OCI-M1 (cell line): Measurements from ENCODE around the gene NPAS2.

Source experiments
- DNase-seq: peaks from one replicate; lab custom pipeline; 2025; lab: John Stamatoyannopoulos, UW

The NPAS2 gene

DNA sequence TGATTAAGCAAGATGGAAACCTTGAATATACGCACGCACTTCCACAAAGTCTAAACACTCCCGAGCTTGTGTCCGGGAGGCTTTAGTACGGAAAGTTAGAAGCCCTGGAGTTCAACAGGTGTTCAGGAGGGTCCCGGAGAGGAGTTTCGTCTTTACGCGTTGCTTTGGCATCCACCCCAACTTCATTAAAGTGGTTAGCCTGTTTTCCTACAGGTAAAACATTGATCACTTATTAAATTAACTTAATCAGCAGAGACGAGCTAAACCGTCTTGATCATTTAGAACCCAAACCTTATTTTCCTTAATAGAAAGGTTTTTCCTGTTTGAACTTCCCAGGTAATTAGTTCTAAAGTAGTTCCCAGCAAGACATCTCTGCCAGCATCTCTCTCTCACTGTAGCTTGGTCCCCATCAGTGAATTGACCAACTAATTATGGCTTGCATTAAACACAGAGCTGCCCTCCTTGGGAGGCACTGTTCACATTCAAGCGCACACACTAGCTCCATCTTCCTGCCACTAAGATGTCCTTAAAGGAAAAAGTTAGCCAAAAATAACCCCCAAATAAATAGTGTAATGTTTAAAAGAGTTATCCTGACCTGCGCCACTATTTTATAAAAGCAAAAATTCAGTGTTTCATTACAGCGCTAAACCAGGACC is 1.4 kb downstream of the NPAS2 start:
- no peak for DNase-seq

DNA sequence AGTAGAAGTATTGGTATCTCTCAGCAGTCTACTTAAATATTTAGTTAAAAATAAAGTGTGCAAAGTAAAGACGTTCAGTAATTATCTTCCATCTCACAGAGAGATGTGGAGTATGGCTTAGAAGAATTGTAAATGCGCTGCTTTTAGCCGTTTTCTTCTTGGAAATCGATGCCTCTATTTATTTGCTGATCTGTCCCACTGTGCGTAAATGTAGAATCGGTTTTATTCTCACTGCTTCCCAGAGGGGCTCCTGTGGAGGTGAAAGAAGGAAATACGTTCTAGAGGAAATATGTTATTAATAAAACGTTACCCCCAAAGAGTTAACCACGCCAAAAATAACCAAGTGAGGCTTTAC is 1.9 kb downstream of the NPAS2 start:
- no peak for DNase-seq

DNA sequence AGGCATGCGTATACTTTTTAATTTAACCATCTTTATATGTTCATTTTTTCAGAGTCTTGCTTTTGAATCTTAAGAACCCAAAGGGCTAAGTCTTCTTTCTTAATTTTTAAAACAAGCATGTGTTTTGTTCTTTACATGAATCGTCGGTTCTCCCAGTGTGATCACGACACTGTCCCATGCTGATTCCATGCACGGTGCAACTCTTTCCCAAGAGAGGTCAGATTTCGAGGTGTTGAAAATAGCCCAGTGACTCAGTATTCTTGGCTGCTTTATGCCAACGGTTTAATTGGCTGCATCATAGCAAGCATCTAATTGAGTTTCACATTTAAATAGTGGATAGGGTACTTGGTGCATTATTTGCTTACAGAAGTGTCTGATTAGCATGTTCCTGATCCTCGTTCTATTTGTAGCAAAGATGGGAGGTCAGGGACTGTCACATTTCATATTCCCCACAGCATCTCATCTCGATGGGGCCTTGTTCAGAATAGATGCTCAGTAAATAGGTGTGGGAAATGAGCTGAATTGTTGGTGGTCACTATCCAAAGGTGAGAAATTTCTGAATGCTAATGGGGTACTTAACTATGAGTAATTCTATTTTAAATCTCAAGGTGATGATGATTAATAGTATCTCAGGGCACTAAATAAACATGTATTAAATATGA is 2.8 kb downstream of the NPAS2 start:
- no peak for DNase-seq

DNA sequence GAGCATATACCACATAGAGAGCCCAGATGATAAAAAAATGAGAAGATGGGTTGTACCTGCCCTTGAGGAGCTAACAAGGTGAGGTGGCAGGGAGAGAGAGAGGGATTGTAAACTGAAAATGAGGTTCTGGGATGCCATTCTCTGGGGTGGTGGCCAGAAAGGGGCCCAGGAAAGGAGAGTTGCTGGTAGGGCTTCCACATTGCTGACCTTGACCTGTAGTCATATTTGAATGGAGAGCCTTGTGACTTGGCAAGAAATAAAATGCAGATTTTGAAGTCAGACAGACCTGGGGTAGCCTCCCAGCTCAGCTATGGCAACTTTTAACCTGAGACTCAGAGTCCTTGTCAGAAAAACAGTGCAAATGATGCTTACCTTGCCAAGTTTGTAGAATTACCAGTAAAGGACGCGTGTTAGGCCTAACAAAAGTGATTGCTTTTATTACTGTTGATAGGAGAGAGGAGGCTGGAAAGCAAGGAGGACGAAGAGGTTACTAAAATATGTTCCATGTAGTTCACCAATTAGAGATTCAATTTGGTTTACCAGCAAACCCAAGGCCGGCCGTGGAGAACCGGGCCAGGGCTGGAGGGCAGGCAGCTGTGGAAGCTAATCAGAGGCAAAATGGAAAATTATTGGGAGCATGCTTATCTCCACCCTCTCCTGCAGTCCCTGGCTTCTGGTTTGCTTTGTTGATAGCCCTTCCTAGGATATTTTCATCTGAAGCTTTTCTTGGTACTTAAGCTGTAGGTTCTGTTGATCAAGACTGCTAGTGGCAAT is 3.9 kb downstream of the NPAS2 start:
- DNase-seq: no peak

DNA sequence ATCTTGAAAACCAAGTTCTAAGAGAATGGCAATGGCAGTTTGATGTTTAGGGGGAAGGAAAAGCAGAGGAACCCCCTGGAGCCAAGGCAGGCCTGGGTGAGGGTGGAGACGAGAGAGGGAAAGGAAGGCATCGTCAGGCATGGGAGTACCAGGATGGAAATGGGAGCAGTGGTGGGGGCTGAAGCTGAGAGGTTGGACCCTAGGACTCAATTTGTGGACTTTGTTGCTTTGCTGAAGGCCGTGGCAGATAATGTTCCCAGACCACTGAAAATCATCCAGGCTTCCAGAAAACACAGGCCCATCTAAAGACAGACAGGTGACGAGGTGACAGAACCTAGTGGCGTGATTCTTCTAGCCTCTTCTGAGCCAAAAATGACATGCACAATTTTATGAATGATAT is 4.9 kb downstream of the NPAS2 start:
- no peak for DNase-seq

DNA sequence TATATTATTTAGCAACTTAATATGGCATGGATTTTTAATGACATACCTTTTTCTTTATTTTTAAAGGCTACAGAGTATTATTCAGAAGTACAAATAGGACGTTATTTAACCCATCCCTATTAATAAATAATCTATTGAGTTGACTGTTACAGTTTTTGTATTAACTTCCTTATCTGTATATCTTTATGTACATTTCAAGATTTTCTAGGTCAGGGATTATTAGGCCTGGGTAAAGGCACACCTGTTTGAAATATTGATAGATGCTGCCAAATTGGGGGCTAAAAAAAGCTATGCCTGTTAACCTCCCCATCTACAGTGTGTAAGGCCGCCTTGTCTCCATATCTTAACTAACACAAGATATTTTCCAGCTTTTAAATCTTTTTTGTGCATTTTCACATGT is 6.6 kb downstream of the NPAS2 start:
- DNase-seq: no peak

DNA sequence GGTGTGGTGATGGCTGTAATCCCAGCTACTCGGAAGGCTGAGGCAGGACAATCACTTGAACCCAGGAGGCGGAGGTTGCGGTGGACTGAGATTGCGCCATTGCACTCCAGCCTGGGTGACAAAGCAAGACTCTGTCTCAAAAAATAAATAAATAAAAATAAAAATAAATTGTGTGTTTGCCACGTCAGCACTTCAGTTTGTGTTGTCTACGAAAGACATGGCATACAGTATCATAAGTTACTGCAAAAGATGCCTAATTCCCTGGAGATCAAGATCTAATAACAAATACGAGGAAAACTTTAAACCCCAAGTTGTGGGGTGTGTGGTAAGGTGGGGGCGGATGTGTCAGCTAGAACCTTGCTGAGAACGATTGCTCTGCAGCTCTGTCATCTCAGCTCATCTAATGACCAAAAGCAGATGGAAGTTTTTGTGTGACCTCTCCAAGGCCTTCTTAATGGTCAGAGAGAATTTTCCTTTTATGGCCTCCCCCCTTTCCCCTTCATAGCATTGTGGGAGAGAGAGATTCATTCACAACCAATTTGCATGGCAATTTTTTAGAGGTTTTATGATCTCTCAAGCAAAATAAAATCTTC is 11.3 kb downstream of the NPAS2 start:
- no peak for DNase-seq

DNA sequence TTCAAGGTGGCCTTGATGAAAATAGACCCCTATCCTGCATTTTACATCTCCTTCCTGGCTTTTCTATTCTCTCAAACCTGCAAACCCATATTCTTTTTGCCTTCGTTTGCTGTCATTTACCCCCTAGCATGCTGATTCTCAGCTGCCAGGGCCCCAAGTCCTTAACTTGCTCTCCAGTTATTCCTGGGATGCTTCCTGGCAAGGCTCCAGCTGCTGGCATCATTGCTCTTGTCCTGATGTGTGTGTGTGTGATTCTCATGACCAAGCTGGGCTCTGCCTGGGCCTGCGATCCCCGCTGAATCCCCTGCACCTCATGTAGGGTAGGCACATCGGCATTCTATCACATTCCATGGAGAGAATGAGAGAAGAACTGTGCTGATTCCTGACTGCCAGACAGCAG is 11.9 kb downstream of the NPAS2 start:
- DNase-seq: no peak

DNA sequence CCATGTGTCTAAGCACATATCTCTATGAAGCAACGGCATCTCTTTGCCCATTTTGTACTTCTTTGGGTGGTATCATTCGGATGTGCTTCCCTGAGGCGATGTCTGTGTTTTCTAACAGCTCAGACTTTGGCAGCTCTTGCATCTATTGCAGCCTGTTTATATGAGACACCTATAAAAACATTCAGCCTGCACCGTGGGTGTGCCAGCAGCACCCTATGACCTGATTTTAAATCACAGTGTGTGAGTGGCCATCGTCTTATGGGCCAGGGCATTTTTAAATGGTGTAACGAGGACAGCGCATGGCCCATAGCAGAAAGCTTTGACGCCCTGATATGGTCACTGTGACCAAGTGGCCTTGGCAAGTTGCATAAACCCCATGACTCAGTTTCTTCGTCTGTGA is 12.9 kb downstream of the NPAS2 start:
- no peak for DNase-seq

DNA sequence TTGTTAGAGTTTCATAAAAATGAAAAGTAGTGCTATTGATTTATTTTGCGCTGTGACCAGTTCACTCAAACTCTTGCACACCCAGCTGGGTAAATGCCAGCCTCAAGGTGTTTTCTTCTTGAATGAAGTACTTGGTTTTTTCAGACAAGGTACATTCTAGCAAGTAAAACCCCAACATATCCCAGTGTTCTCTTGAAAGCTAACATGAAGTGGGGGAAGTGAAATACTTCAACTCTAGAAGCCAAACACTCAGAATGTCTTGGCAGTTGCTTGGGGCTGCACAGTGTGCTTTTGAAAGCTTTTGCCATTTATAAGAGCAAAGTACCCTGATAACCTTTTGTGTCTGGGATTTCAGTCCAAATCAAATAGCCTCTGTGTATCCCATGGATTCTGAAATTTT is 13.4 kb downstream of the NPAS2 start:
- no peak for DNase-seq

DNA sequence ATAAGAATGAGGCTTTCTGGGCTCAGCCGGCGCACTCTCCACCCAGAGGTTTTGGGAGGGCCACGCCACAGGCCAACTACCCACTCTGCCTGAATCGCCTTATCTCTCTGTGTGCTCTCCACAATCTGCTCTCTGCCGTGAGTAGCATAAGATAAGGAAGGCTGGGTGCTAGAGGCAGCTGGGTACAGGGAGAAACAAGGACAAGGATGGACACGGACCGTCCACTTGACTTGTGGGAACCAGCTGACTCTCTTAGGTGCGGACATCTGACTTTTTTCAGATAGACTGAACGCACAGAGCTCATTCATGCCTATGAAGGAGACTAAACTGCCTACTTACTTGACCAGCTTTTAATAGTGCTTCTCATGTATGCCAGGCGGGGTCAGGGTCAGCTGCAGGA is 14.3 kb downstream of the NPAS2 start:
- DNase-seq: no peak

DNA sequence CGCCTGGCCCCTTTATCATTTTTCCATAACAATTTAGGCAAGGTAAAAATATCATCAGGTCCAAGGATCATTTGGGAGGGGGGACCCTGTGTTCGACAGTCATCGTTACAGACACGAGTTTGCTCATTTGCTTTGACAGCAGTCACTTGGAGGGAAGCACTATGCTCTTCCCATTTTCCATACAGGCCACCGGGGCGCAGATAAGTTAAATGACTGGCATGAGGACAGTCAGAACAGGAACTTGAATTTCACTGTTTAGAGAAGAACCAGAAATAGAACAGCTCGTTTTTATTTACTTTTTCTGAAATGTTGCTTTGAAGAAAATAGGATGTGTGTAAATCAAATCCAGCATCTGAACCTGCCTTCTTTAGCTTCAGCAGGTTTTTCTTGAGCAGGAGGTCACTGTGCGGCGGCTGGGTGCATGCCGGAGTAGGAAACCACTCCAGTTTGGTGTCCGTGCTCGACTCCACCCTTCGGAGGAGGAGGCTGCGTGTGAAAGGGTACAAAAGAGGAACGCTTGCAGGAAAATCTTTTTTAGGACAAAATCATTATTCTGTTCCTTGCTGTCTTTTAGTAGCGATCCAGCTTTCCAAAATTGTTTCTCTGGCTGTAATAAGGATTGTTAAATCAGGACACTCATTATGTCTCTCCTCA is 15.2 kb downstream of the NPAS2 start:
- no peak for DNase-seq

DNA sequence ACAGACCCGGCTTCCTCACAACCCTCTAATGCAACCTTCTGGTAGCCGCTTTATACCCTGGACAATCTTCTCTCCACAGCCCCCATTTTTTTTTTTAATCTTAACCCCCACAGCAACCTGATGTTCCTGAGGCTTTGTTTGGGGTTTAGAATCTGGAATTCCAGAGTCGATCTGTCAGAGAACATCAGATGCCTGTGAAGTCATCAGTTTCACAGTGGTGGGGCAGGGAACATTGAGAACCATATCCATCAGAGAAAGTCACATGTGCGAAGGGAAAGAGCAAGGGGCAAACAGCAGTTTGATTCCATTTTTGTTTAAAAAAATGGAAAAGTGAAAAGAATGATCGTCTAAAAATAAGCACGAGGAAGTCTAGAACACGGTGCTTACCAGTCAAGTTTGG is 20.6 kb downstream of the NPAS2 start:
- no peak for DNase-seq

DNA sequence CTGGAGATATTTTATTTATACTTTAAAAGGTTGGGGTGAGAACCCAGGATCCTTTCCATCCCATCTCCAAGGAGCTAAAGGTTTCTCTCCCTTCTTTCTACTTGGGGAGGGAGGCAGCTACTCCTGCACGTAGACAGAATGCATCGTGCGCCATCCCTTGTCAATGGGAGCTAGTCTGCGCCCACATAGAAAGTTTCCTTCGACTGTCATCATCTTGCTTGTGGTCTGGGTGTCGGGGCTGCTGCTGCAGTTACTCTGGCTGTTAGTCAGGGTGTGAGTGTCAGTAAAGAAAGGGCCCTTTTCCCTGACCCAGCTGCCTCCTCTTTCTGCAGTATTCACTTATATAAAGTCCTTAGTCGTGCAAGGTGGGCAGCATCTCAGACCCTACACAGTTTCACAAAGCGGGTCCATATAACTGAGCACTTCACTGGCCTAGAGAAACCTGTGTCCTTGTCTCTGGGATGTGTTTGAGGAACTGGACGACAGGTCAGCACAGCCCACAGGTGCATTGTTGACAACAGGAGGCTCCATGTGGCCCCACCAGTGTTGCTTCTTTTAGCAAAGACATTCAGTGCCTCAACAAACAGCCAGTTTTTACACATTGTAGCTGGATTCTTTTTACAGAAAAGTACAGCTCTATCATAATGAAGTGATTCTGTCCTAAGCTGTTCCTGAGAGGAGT is 22.4 kb downstream of the NPAS2 start:
- no peak for DNase-seq

DNA sequence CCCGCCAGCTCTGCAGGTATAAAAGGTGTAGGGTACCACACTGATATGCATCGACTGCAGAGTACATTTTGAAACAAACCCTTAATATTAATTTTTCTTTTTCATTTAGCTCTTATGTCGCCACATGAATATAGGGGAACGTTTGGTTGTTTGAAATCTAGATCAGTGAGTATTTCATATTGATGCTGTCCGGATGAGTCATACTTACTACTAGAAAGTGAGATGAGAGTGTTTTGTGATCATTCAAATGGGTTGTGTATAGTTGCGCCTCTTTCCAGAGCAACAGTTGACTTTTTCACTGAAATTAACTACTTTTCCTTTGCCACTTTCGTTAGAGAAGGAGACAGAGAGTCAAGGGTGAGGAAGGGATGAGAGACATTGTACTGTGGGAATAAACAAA is 24.6 kb downstream of the NPAS2 start:
- no peak for DNase-seq

DNA sequence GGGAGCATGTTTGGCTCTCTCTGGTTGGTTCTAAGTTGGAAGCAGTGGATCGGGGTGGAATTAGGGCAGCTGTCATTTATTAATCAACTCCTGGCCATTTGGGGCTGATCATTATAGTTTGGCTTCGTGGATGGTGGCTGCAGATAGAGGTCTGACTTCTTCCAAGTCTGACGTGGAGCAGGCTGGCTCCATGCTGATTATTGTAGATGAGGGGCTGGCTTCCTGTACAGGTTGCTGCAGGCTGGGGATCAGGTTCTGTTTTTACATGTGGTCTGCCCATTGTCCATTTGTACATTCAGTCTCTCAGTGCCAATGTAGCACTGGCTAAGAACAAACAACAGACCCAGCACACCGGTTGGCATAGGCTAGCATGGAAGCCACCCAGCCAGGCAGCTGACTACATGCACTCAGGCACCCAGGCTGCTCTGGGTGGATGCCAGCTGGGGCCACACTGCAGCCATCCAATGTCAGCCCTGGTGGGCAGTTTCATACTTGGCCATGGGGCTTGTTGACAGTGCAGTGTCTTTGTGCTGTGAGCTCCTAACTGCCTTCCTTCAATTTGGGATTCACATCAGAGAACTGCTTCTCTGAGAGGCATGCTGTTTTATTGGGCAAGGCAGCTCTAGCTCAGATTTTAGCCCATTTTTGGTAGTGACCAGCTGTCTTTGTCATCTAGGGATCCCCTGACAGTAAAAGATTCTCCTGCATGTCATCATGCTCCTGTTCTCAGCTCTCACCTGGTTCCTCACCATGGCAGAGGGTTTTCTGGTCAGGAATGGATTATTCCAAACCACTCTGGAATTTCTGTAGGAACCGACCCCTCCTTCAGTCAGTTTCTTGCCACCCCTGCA is 25.4 kb downstream of the NPAS2 start:
- no peak for DNase-seq

DNA sequence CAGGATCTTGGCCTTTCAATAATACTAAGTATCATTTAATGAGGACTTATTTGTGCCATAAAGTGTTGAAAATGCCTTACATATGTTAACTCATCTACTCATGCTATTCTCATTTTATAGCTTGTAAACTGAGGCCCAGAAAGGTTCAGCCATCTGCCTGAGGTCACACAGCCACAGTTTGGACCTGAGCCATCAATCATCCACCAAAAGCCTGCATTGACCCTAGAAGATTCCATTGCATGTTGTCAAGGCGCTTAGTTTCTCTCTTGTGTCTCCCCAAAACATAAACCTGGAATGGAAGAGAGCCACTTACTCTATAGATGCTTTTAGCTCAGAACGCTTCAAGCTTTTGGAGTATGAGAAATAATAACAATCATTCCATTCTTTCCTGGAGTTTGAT is 26.8 kb downstream of the NPAS2 start:
- DNase-seq: no peak

DNA sequence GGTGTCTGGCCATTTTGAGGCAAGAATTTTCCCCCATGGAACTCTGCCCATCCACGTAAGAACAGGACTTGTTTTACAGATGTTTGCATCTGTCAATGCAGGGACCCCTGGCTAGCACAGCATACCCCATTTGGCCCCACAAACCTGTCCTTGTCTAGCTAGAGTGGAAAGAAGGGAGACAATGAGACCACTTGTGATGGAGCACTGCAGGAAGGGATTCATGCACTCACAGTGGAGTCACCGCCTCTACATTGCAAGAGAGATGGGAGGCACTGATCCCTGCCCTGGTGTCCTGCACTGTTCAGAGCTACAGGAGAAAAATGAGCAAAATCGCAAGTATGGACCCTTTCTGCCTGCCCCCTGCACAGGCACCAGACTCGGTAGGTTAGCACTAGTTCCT is 32.5 kb downstream of the NPAS2 start:
- no peak for DNase-seq

DNA sequence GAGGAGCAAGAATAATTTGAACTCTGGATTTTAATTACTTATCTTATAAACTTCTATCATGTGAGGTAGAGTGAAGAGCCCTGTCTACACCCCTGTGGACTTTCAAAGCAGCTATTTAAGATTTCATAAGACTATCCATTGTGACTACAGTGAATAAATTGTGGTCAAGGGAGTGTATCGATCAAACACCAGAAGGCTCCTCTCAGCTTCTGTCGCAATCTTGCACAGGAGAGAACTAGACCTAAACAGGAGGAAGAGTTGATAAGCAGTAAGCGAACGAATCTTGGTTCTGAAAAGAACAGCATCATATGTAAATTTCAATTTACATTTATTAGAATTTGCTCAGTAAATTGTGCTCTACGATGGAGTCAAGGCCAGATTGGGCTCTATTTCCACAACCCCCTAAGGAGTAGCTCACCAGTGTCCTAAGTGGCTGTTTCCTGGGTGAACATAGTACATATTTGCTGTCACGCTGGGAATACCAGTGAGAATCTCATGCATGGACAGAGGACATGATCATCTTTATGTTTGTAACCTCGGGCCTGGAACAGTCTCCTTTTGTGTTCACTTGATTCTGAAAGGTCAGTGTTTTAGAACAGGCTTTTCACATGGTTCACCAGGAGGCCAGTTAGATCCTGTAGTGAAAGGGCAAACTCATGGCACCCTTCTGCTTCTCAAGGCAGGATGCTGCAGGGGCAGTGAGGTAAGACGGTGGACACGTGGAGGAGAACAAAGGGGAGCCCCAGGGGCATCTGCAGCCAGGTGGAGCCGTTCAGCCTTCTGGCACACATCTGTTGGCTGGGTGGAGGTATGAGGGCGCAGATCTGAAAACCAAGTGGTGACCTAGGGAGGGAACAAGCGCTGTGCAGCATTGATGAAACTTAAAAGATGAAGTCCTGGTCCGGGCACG is 33.3 kb downstream of the NPAS2 start:
- DNase-seq: peak; percentile 38
